Stimulated activated CD8-positive, alpha-beta memory T cell treated with anti-CD3 and anti-CD28 coated beads, Interleukin-12 subunit alpha, Interleukin-12 subunit beta, amount 100 ng/mL, for 4 hours (primary cell): ENCODE data around the gene CARS1.

Experiments used
- DNase-seq: peaks from one replicate; pipeline ENCODE4 v3.0.0-alpha.2; 2020; ENCODE audit warnings: low read depth

CARS1 gene

DNA sequence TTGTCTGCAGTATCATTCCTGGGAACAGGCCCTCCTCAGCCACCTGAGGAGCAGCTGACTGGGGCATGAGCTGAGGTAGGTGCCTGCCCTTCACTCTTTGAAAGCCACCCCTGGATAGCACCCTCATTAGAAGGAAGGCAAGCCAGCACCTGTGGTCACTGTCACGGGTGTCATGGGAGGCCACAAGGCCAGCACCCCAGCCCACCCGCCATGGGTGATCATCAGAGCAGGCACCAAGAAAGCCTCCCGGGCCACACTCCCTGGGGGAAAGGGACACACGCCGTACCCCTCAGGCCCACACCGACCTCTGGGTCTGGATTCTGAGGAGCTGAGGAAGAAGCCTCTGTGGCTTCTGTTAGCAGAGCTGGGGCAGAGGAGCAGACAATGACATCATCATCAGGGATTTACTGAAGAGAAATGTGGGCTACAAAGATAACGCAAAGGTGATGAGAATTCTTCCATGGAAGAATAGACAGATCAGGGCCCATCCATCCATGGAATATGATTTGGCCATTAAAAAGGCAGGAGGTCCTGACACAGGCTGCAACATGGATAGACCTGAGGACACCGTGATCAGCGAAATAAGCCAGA lies 48.4 kb downstream of the CARS1 start:
- no peak for DNase-seq

- no peak for DNase-seq
Observed at GRCh38 chr11:3007404-3008010, 49.7 kb downstream of the CARS1 start.

DNA sequence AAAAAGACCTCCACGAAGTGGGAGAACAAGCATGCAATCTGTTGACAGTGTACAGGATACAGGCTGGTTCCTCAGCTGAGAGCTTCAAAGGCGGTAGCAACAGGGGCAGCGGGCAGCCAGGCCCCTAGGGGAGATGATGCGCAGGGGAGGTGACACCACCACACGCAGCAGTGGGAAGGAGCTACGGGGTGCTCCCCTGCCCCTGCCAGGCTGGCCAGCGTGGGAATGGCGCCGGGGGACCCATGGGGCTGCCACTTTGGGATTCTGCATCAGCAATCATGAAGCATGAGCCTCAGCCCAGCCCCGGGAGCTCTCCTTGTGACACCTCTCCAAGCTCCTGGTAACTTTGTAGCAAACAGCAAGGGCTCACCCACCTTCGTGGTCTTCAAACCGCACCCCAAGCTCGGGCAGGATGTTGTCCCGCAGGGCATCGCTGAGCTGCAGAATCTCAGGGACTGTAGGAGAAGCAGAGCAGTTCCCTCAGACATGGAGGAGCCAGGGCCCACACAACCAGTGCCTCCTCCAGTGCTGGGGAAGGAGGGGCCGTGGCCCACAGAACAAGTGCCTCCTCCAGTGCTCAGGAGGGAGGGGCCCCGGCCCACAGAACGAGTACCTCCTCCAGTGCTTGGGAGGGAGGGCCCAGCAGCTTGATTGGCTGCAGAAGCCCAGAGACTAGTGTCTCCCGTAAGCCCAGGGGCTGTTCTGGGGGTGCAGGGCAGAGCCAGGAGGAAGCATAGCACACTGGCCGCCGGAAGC lies 50.5 kb downstream of the CARS1 start:
- peak; percentile 27 for DNase-seq

GRCh38 chr11:3004481-3004880 lies 52.7 kb downstream of the CARS1 start:
- DNase-seq: no peak

DNA sequence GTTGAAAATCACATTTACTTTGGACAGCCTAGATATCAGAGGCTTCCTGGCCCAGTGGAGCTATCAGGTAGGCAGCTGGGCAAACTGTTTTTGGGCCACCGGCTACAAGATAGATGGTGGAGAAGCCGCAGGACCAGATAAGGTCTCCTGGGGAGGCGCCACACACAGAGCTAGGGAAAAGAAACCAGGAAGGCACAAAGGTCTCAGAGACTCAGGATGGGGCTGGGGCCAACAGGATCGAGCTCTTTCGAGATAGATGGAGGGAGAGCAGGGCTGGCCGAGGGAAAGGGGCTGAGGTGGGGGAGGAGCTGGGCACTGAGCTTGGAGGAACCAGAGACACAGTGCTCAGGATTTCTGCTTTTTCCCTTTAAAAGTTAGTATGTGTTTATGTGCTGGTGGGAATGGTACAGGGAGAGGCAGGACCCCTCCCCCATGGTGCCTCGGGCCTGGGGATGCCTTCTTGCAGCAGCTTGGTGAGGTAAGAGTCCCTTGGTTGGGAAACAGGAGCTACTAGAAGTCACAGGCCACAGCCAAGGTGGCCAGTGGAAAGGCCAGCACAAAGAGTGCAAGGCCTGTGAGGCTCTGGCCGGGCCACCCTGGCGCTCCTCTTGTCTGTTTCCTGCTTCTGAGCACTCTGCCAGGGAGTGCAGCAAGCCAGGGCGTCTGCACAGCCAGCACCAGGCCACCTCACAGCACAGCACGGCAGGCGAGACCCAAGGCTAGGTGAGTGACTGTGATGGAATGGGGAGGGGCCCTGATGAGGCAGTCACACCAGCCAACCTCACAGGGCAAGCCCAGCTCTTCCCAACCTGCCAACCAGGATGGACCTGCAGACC lies 53.6 kb downstream of the CARS1 start:
- no peak for DNase-seq

DNA sequence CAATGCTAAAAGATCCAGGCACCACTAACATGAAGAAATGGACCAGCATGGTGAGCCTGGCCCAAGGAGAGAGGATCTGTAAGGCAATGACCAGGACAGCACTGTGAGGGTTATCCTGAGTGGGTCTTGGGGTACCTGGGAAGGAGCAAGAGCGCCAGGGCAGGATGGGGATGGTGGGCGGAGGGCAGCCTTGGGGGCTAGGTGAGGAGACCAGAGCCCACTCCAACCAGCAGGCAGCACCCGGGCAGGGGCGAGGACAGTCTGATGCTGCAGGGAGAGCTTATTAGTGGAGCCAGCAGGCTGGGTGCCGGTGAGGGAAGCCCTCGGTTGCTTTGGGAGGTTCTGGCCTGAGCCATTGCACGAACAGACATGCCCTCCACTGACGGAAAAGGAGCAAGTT lies 54.4 kb downstream of the CARS1 start:
- no peak for DNase-seq

DNA sequence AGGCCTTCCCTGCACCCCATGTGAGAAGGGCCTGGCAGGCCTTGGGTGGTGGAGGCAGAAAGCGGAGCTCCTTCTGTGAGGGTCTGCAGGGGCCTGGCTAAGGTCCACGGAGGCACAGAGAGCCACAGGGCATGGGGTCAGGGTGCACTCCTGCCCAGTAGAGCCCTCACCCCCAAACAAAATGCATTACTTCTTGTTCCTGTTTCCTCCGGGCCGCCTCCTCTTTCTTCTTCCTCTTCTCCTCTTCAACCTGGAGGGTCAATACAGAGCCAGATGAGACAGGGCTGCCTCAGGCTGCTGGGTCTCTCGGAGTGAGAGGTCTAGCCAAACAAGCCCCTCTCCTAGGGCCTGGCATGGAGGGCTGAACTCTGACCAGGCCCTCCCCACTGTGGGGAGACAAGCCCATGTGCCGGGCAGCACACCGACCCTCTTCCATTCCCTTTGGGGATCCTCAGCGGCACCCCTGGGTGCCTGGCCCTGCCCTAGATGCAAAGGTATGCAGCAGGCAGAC lies 54.8 kb downstream of the CARS1 start:
- no peak for DNase-seq

- DNase-seq: no peak
Observed at GRCh38 chr11:3001496-3001895, 55.7 kb downstream of the CARS1 start.

- DNase-seq: no peak
Observed at GRCh38 chr11:3000032-3000961, 56.9 kb downstream of the CARS1 start.

- DNase-seq: no peak
Observed at GRCh38 chr11:2999464-2999998, 57.7 kb downstream of the CARS1 start.

DNA sequence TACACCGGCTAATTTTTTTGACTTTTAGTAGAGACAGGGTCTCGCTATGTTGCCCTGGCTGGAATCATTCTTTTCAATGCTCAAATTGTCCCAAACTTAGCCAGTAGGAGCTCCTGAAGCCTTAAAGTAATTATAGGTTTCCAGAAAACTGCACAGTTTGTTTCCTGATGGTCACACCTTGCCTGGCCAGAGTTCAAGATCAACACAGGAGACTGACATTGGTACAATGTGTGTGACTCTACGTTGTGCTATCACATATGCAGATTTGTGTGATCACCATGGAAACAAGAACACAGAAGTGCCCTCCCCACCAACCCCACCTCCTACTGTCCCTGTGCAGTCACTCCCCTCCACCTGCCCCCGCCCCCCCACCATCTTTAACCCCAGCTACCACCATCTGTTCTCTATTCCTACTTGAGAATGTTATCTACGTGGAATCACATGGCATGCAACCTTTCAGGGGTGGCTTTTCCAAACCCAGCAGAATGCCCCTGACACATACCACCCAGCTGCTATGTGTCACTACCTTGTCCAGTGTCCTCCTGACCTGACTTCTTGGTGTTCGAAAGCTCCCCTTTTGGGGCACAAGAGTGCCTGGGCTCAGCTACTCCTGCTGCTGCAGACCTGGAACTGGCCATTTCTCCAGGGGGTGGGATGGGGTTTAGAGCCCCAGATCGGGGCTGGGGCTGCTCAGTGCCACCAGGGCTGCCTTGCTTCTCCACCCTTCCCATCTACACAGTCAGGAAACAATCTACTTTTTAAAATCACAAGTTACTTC lies 59.0 kb downstream of the CARS1 start:
- no peak for DNase-seq

- DNase-seq: no peak
Observed at GRCh38 chr11:2997406-2997805, 59.8 kb downstream of the CARS1 start.

DNA sequence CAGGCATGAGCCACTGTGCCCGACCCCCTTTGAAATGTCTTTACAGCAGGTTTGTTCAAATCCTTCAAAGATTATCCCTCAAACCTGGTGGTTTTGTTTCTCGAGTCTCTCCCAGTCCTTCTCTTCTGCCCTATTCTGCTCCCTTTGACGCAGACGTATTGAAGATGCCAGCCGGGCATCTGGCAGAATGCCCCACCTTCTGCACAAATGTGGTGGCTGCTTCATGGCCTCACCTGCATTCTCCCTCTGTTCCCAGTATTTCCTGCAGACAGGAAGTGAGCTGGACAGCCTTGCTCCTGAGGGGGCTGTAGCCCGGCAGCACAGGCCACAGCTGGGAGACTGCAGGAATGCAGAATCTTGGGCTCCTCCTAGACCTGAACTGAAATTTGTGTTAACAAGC lies 60.2 kb downstream of the CARS1 start:
- DNase-seq: no peak

DNA sequence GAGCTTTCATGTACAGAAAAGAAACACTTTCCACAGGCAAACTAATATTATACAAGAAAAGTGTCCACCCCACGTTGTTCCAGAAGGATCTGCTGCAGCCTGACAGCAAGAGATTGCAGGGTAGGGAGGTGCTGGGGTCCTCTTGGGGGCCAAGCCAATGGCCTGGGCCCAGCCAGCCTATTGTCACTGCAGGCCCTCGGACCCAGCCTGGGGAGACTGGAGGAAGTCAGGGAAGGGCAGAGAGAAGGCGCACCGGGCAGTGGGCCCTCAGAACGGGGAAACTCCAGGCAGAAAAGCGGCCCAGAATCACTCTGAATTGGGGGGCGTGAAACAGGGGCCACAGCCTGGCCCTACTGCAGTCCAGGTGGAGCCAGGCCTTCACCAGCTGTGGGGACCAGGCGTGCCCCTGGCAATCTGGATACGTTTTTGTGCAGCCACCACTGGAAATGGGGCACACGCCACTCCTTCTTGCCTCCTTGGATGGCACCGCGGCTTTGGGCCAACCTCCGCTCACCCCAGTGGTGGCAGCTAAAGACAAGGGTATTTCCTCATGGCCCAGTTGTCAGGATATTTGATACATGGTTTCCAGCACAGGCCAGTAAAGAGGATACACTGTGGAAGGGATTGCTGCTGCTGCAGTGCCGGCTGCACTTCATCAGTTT lies 61.2 kb downstream of the CARS1 start:
- DNase-seq: no peak

GRCh38 chr11:2995031-2995561 lies 62.1 kb downstream of the CARS1 start:
- DNase-seq: no peak

DNA sequence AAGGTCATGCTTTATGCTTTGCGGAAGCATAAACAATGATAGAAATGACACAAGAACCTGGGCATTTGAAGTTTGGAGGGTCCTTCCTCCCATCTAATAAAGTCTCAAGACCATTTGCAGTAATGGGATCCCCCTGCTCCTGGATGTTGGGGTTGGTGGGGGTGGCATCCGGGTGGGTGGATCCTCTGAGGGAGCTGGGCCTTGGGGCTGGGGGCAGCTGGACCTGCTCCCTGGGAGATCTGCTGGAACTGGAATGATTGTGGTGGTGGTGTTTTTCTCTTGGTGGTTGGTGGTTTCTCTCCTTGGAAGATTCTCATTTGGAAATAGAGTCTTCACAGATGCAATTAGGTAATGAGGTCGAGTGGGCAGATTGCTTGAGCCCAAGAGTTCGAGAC lies 62.9 kb downstream of the CARS1 start:
- DNase-seq: no peak

DNA sequence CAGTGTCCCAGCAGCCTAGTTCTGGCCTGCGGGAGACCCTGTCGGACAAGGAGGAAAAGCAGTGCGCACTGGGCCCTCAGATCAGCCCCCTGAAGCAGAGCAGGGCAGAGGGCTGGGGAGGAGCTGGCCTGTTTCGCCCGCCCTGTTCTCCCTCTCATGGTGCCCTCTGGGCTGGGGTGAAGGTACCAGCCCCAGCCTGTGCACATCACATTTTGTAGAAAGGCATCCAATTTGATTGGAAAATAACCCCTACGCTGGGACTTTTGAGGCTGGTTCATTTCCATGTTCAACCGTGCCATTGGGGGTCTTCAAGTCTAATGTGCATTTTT lies 64.3 kb downstream of the CARS1 start:
- DNase-seq: no peak

- DNase-seq: peak; percentile 94
Observed at GRCh38 chr11:2992234-2992996, 64.8 kb downstream of the CARS1 start, which contains the start of gene NAP1L4. TSS of gene NAP1L4 (minus strand) at chr11:2992329. CDS start at chr11:2979220, 13,109 bp downstream.
